Measurements from ENCODE around the gene SHB. TPM values are rescaled to one million over a fixed set of nuclear protein-coding genes. Genes with fewer than 3 reads are reported as not detected.

SHB gene
- total and polyA plus RNA-seq, 2 of the 13 experiments (the other 11 are each of a cell fraction or from before 2014, with no cell fraction given): 19.4 to 20.7 TPM

- Histone ChIP-seq H3K79me2 (ENCODE audit: insufficient read depth, low read length) (peaks cover 21% of the 10 kb centered on the region), H3K4me2 (ENCODE audit: low read depth, low read length) (no peak overlapping the region), H4K20me1 (ENCODE audit: insufficient read depth, low read length) (peaks cover 77% of the 10 kb centered on the region), H3K4me1 (ENCODE audit: insufficient read depth, low read length) (peaks cover 99% of the 10 kb centered on the region), H3K9me3 (ENCODE audit: low read length) (no peaks in the 10 kb centered on the region), H3K9ac (ENCODE audit: insufficient read depth, low read depth, low read length) (no peak overlapping the region), H3K27me3 (ENCODE audit: control insufficient read depth in 1 of 2, insufficient read depth in 2 of 2, low read length in 2 of 2) (no peaks in the 10 kb centered on the region), H3K4me3 (replicated peaks in 1 of 3; ENCODE audit: insufficient read depth in 1 of 3, low read depth in 2 of 3, low read length in 3 of 3) (no peak overlapping the region), H3K36me3 (replicated peaks in 1 of 2; ENCODE audit: control insufficient read depth in 1 of 2, insufficient read depth in 2 of 2, low read length in 2 of 2) (peaks cover 16 to 60% of the 10 kb centered on the region in 2 experiments), H3K27ac (ENCODE audit: extremely low read length, insufficient read depth, low read length) (no peak overlapping the region), H2AFZ (ENCODE audit: low read length) (no peak overlapping the region)
- ATAC-seq: no peak
- in situ Hi-C loops (cut with HindIII; ENCODE audit: extremely low pct_ligation_motif_present, low pct_unique_long_range_greater_than_20kb): no loop called here
- intact Hi-C loops (cut with micrococcal nuclease; ENCODE audit: unreplicated experiment): loop anchor here (5.0 kb wide), 3 partner anchors 40 to 80 kb away; no protein-coding TSS in a partner anchor
- ChIA-PET POLR2A (no interaction called here), CTCF (ENCODE audit: low intra/inter-chr PET ratio, low total read pairs) (no interaction called here)
- no peak for DNase-seq (ENCODE audit: low spot score)
- no peak for FAIRE-seq
- WGBS (ENCODE audit: low lambda C conversion rate): 96% methylated on average over 6 of the region's 6 CpGs
- BruUV-seq (replicated peaks): no TSS peak
- TF ChIP-seq ZNF678 (CRISPR knock-in tag; IDR thresholded peaks at IDR 0.05): no peak
- TF ChIP-seq CBFB (CRISPR knock-in tag; IDR thresholded peaks at IDR 0.05): no peak
- TF ChIP-seq, protein P1, sequence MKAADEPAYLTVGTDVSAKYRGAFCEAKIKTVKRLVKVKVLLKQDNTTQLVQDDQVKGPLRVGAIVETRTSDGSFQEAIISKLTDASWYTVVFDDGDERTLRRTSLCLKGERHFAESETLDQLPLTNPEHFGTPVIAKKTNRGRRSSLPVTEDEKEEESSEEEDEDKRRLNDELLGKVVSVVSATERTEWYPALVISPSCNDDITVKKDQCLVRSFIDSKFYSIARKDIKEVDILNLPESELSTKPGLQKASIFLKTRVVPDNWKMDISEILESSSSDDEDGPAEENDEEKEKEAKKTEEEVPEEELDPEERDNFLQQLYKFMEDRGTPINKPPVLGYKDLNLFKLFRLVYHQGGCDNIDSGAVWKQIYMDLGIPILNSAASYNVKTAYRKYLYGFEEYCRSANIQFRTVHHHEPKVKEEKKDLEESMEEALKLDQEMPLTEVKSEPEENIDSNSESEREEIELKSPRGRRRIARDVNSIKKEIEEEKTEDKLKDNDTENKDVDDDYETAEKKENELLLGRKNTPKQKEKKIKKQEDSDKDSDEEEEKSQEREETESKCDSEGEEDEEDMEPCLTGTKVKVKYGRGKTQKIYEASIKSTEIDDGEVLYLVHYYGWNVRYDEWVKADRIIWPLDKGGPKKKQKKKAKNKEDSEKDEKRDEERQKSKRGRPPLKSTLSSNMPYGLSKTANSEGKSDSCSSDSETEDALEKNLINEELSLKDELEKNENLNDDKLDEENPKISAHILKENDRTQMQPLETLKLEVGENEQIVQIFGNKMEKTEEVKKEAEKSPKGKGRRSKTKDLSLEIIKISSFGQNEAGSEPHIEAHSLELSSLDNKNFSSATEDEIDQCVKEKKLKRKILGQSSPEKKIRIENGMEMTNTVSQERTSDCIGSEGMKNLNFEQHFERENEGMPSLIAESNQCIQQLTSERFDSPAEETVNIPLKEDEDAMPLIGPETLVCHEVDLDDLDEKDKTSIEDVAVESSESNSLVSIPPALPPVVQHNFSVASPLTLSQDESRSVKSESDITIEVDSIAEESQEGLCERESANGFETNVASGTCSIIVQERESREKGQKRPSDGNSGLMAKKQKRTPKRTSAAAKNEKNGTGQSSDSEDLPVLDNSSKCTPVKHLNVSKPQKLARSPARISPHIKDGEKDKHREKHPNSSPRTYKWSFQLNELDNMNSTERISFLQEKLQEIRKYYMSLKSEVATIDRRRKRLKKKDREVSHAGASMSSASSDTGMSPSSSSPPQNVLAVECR (CRISPR knock-in tag; IDR thresholded peaks at IDR 0.05; ENCODE audit: borderline replicate concordance): no peak
- no peak for TF ChIP-seq NCOA5 (CRISPR knock-in tag; IDR thresholded peaks at IDR 0.05)
- no peak for TF ChIP-seq SPEN (CRISPR knock-in tag; IDR thresholded peaks at IDR 0.05; ENCODE audit: low read depth)
- TF ChIP-seq SP2 (CRISPR knock-in tag; IDR thresholded peaks at IDR 0.05): no peak
- no peak for TF ChIP-seq PRPF4 (IDR thresholded peaks at IDR 0.05; ENCODE audit: low read depth, low read length, poor library complexity, severe bottlenecking)
- TF ChIP-seq, protein P2, sequence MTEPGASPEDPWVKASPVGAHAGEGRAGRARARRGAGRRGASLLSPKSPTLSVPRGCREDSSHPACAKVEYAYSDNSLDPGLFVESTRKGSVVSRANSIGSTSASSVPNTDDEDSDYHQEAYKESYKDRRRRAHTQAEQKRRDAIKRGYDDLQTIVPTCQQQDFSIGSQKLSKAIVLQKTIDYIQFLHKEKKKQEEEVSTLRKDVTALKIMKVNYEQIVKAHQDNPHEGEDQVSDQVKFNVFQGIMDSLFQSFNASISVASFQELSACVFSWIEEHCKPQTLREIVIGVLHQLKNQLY (CRISPR knock-in tag; IDR thresholded peaks at IDR 0.05): no peak
- TF ChIP-seq, protein P3, sequence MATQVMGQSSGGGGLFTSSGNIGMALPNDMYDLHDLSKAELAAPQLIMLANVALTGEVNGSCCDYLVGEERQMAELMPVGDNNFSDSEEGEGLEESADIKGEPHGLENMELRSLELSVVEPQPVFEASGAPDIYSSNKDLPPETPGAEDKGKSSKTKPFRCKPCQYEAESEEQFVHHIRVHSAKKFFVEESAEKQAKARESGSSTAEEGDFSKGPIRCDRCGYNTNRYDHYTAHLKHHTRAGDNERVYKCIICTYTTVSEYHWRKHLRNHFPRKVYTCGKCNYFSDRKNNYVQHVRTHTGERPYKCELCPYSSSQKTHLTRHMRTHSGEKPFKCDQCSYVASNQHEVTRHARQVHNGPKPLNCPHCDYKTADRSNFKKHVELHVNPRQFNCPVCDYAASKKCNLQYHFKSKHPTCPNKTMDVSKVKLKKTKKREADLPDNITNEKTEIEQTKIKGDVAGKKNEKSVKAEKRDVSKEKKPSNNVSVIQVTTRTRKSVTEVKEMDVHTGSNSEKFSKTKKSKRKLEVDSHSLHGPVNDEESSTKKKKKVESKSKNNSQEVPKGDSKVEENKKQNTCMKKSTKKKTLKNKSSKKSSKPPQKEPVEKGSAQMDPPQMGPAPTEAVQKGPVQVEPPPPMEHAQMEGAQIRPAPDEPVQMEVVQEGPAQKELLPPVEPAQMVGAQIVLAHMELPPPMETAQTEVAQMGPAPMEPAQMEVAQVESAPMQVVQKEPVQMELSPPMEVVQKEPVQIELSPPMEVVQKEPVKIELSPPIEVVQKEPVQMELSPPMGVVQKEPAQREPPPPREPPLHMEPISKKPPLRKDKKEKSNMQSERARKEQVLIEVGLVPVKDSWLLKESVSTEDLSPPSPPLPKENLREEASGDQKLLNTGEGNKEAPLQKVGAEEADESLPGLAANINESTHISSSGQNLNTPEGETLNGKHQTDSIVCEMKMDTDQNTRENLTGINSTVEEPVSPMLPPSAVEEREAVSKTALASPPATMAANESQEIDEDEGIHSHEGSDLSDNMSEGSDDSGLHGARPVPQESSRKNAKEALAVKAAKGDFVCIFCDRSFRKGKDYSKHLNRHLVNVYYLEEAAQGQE (IDR thresholded peaks at IDR 0.05; ENCODE audit: borderline replicate concordance in 1 of 2, low read depth in 1 of 2, low read length in 2 of 2): no peak
- TF ChIP-seq, protein P4, sequence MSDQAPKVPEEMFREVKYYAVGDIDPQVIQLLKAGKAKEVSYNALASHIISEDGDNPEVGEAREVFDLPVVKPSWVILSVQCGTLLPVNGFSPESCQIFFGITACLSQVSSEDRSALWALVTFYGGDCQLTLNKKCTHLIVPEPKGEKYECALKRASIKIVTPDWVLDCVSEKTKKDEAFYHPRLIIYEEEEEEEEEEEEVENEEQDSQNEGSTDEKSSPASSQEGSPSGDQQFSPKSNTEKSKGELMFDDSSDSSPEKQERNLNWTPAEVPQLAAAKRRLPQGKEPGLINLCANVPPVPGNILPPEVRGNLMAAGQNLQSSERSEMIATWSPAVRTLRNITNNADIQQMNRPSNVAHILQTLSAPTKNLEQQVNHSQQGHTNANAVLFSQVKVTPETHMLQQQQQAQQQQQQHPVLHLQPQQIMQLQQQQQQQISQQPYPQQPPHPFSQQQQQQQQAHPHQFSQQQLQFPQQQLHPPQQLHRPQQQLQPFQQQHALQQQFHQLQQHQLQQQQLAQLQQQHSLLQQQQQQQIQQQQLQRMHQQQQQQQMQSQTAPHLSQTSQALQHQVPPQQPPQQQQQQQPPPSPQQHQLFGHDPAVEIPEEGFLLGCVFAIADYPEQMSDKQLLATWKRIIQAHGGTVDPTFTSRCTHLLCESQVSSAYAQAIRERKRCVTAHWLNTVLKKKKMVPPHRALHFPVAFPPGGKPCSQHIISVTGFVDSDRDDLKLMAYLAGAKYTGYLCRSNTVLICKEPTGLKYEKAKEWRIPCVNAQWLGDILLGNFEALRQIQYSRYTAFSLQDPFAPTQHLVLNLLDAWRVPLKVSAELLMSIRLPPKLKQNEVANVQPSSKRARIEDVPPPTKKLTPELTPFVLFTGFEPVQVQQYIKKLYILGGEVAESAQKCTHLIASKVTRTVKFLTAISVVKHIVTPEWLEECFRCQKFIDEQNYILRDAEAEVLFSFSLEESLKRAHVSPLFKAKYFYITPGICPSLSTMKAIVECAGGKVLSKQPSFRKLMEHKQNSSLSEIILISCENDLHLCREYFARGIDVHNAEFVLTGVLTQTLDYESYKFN (CRISPR knock-in tag; conservative IDR thresholded peaks at IDR 0.05): no peak
- TF ChIP-seq ZNF790 (CRISPR knock-in tag; IDR thresholded peaks at IDR 0.05; ENCODE audit: borderline replicate concordance): no peak
- TF ChIP-seq ZNF510 (CRISPR knock-in tag; IDR thresholded peaks at IDR 0.05; ENCODE audit: low read depth): no peak
- TF ChIP-seq ELF1 (CRISPR knock-in tag; IDR thresholded peaks at IDR 0.05): no peak
- TF ChIP-seq ZNF709 (CRISPR knock-in tag; IDR thresholded peaks at IDR 0.05): no peak
Observed at GRCh38 chr9:37967761-37968080, 101.3 kb downstream of the SHB start.

Data from HepG2 (cell line).